Suppressor macrophage treated with lipopolysaccharide for 4 hours (primary cell): ENCODE data around the gene ASRGL1.
"Not testable (repeated sequence)": the region's sequence is repeated elsewhere in the genome, so short reads cannot be mapped to it uniquely, and the experiment has no call there.

Source experiments
- DNase-seq: peaks from one replicate; pipeline ENCODE4 v3.0.0-alpha.2; 2020

ASRGL1 gene

GRCh38 chr11:62353841-62354240 is 16.6 kb downstream of the ASRGL1 start:
- no peak for DNase-seq

GRCh38 chr11:62358273-62358672 is 21.0 kb downstream of the ASRGL1 start:
- no peak for DNase-seq

DNA sequence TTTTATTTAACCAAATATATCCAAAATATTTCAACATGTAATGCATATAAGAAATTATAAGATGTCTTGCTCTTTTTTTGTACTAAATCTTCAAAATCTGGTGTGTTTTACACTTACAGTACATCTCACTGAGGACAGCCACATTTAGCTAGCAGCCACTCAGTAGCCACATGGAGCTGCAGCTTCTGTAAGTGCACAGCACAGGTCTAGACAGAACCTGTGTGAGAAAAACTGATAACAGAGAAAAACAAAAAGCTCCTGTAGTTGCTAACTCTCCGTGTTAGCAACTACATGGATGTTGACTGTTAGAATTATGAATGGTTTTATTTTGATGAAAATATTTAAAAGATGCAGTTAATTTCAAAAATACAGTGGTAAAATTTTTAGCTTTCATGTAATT is 22.2 kb downstream of the ASRGL1 start:
- no peak for DNase-seq

GRCh38 chr11:62360685-62361084 is 23.4 kb downstream of the ASRGL1 start:
- no peak for DNase-seq

DNA sequence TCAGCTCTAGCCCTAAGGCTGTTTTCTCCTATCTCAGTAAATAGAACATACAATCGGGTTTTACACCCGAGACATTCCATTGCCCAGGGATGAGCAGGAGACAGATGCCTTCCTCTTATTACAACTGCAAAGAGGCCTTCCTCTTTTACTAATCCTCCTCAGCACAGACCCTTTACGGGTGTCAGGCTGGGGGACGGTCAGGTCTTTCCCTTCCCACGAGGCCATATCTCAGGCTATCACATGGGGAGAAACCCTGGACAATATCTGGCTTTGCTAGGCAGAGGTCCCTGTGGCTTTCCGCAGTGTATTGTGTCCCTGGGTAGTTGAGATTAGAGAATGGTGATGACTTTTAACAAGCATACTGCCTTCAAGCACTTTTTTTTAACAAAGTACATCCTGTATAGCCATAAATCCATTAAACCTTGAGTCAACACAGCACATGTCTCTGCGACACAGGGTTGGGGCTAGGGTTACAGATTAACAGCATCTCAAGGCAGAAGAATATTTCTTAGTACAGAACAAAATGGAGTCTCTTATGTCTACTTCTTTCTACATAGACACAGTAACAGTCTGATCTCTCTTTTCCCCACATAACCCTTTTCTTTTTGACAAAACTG is 31.7 kb downstream of the ASRGL1 start:
- DNase-seq, result not testable (repeated sequence)

DNA sequence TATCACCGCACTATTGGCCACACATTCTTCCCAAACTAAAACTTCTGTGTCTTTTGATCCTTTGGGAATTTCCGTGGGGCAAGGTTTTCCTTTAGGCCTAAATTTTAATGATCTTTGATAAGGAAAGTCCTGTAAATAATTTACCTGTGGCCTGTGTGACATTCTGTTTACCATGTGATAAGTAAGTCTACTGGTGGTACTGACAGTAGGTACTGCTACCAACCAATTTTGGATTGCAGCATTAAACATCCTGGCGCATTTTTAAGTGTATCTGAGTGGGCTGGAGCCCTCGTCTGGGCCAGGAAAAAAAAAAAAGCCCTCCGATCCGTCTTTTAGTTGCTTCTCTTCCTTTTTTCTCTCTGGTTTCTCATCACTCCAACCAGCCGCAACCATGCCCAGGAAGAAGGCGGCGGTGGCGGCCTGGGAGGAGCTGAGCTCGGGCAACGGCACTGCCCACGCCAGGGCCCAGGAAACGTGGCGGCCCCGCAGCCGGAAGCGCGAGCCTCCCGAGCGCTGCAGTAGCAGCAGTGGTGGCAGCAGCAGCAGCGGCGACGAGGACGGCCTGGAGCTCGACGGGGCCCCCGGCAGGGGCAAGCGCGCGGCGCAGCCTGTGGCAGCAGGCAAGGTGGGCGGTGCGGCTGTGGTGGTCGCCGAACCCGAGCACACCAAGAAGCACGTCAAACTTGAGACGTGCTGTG is 33.6 kb downstream of the ASRGL1 start:
- peak; percentile 61 for DNase-seq

DNA sequence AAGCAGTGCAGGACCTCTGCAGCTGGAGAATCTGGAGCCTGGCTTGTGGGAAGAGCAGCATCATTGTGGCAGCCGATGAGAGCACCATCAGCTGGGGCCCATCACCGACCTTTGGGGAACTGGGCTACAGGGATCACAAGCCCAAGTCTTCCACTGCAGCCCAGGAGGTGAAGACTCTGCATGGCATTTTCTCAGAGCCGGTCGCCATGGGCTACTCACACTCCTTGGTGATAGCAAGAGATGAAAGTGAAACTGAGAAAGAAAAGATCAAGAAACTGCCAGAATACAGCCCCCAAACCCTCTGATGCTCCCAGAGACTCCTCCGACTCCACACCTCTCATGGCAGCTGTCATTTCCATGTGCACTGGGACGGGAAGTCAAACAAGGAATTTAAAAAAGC is 35.6 kb downstream of the ASRGL1 start:
- no peak for DNase-seq

- no peak for DNase-seq
Measured at GRCh38 chr11:62373464-62374119, 36.3 kb downstream of the ASRGL1 start.

GRCh38 chr11:62374801-62375200 is 37.6 kb downstream of the ASRGL1 start:
- no peak for DNase-seq

- peak; percentile 83 for DNase-seq
Measured at GRCh38 chr11:62378459-62379063, 41.3 kb downstream of the ASRGL1 start.

GRCh38 chr11:62379586-62379985 is 42.3 kb downstream of the ASRGL1 start:
- not testable (repeated sequence) for DNase-seq

DNA sequence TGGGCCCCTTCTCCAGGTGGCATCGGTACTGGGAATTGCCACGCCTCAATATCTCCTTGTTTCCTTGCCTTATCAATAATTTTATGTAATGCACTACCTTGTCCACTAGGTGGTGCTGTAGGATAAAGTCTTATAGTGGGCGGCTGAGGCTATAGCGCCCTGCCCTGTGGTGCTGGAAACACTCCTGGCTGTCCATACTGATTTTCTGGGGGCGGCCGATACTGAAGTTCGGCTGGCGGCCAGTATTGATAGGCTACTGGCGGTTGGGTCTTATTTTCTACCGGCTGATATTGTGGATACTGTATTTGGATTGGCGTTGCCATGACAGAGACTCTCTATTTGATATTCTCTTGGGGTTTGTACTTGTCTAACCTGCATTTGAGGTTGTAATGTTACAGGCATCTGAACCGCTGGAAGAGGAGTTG is 43.6 kb downstream of the ASRGL1 start:
- peak; percentile 83 for DNase-seq

DNA sequence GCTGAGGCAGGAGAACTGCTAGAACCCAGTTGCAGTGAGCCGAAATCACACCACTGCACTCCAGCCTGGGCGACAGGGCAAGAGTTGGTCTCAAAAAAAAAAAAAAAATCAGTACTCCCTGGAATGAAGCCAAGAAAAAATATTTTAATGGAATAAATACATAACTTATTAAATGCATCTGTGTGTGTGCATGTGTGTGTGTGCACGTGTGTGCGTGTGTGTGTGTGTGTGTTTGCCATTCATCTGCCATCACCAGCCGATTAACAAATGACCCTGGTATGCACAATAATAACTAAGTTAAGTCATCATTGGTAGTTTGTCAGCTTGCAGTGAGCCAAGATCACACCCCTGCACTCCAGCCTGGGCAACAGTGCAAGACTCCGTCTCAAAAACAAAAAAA is 46.6 kb downstream of the ASRGL1 start:
- no peak for DNase-seq

DNA sequence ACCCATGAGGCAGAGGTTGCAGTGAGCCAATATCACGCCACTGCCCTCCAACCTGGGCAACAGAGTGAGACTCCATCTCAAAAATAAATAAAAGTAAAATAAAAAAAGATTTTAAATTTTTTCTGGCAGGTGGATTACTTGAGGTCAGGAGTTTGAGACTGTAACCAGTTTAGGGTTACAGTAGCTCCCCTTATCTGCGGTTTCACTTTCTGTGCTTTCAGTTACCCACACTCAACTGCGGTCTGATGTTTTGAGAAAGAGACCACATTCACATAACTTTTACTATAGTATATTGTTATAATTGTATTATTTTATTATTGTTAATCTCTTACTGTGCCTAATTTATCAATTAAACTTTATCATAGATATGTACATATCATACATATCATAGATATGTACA is 48.8 kb downstream of the ASRGL1 start:
- not testable (repeated sequence) for DNase-seq

DNA sequence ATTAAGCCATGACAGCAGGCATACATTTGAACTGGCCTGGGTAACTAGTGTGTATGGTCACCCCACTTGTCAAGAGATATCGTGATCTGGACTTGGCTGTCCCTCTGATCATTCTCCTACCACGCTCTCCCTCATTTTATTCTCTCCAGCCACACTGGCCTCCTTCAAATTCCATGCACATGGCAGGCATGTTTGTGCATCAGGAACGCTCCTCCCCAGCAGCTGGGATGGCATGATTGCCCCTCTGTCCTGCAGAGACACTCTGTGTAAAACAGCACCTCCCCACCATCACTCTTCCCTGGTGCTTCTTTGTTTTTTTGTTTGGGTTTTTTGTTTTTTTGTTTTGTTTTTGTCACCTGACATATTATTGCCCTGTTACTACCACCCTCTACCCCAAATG is 50.1 kb downstream of the ASRGL1 start:
- no peak for DNase-seq

- no peak for DNase-seq
Measured at GRCh38 chr11:62388999-62389398, 51.8 kb downstream of the ASRGL1 start.

- DNase-seq, result no peak
Measured at GRCh38 chr11:62390237-62390636, 53.0 kb downstream of the ASRGL1 start.

GRCh38 chr11:62390722-62391121 is 53.5 kb downstream of the ASRGL1 start:
- DNase-seq, result peak; percentile 27

DNA sequence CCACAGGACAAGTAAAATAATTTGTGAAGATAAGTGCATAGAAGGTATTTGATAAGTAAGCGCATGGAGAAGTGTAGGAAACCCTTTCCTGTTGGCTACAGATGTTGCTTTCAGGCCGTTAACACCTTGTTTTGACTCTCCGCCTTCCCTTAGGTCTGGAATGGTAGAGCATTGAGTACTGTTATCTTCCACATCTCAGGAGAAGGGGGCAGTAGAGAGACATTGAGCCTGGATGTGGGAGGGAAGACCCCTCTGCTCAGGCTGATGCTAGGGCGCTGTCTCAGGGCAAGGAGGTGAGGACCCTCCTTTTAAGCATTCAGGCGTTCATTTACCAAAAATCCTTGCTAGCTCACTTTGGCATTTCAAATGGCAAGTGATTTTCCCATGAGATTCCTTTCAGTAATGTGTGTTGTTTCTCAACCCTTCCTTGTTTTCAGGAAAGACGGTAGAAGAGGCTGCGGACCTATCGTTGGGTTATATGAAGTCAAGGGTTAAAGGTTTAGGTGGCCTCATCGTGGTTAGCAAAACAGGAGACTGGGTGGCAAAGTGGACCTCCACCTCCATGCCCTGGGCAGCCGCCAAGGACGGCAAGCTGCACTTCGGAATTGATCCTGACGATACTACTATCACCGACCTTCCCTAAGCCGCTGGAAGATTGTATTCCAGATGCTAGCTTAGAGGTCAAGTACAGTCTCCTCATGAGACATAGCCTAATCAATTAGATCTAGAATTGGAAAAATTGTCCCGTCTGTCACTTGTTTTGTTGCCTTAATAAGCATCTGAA is 54.6 kb downstream of the ASRGL1 start:
- DNase-seq, result no peak

DNA sequence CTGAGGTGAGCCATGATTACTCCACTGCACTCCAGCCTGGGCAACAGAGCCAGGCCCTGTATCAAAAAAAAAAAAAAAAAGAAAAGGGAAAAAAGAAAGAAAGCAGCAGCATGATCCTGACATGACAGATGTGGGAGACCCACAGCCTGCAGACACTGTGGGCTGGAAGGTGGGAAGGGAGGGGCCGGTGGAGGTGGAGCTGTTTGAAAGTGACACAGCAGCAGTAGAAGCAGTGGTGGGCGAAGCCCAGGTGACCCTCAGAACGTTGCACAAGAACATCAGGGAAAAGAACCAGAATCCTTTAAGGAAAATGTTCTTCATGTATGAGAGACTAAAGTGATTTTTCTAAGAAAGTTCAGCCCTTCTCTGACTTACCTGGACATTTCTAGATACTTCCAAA is 55.3 kb downstream of the ASRGL1 start:
- no peak for DNase-seq

DNA sequence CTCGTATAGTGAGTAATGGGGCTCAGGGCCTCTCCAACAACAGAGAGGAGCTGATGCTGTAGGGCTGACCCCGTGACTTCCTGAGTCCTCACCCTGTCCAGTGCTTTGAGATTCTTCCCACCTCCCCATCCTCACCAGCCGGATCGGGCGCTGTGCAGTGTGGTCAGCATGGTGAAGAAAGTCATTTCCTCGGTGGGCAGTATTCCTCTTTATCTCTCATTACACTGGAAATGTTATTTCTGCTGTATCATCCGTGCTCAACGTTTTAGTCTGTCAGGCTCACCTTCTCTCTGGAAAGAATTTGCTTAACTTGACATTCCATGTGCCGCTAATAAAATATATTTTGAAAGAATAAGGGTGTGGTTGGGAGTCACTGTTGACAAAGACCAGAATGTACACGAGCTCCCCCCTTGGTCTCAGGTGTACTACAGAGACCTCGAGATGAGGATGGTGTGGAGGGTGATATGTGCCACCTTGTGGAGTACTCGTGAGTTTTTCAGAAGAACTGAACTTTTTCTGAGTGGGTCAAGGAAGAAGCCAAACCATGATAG is 55.9 kb downstream of the ASRGL1 start:
- DNase-seq, result no peak

- no peak for DNase-seq
Measured at GRCh38 chr11:62393735-62394134, 56.5 kb downstream of the ASRGL1 start.
